OCI-M2 (cell line): ENCODE measurements around the gene ARRDC3.
"Not testable (repeated sequence)": the region's sequence is repeated elsewhere in the genome, so short reads cannot be mapped to it uniquely, and the experiment has no call there.

ENCODE experiments used
- DNase-seq: peaks from one replicate; lab custom pipeline; 2025; ENCODE audit not compliant: unreplicated experiment; lab: John Stamatoyannopoulos, UW

ARRDC3 gene

DNA sequence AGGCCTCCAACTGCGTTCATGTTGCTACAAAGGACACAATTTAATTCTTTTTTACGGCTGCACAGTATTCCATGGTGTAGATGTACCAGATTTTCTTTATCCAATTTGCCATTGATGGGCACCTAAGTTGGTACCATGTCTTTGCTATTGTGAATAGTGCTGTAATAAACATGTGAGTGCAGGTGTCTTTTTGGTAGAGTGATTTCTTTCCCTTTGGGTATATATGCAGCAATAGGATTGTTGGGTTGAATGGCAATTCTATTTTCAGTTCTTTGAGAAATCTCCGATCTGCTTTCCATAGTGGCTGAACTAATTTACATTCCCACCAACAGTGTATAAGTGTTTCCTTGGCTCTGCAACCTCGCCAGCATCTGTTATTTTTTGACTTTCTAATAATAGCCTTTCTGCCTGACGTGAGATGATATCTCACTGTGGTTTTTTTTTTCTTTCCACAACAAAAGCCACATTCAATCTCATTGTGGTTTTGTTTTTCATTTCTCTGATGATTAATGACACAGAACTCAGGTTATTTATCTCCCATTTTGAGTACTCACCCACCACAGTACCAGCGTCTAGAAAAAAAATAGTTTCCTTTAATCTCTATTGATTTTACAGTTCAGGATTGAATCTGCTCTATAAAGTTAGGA is 21.9 kb downstream of the ARRDC3 start:
- DNase-seq = no peak

DNA sequence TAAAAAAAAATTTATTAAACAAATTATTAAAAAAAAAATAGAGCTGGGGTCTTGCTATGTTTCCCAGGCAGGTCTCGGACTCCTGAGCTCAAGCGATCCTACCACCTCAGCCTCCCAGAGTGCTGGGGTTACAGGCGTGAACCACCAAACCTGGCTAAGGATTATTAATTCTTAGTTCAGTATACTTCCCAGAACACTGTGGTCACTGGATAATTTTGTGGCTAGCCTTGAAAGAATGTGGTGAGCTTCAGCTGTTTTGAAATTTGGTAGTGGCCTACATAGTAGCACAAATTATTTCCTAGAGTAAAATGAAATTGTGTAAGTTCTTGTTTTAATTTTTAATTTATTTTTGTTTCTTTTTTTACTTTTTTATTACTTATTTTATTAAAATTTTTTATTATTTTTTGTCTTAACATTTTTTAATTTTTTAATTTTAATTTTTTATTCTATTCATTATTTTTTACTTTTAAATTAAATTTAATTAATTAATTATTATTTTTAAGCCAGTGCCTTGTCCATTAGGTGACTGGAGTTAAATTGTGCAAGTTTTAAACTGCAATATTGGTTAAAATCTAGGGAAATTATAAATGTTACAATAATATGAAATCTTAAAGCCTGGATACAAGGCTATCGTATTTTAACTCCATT is 23.0 kb downstream of the ARRDC3 start:
- no peak for DNase-seq

- no peak for DNase-seq
Measured at GRCh38 chr5:91357806-91358205, 25.3 kb downstream of the ARRDC3 start.

- DNase-seq = no peak
Measured at GRCh38 chr5:91357012-91357634, 26.0 kb downstream of the ARRDC3 start.

DNA sequence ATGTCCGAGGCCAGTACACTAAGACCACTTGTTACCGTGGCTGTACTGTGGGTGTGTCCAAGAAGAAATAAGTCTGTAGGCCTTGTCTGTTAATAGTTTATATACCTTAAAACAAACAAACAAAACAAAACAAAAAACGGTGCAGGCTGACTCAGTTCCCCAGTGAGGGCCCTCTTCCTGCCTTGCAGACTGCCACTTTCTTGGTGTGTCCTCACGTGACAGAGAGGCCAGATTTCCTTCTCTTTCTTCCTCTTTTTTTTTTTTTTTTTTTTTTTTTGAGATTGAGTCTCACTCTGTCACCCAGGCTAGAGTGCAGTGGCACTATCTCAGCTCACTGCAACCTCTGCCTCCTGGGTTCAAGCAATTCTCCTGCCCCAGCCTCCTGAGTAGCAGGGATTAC is 28.2 kb downstream of the ARRDC3 start:
- not testable (repeated sequence) for DNase-seq

DNA sequence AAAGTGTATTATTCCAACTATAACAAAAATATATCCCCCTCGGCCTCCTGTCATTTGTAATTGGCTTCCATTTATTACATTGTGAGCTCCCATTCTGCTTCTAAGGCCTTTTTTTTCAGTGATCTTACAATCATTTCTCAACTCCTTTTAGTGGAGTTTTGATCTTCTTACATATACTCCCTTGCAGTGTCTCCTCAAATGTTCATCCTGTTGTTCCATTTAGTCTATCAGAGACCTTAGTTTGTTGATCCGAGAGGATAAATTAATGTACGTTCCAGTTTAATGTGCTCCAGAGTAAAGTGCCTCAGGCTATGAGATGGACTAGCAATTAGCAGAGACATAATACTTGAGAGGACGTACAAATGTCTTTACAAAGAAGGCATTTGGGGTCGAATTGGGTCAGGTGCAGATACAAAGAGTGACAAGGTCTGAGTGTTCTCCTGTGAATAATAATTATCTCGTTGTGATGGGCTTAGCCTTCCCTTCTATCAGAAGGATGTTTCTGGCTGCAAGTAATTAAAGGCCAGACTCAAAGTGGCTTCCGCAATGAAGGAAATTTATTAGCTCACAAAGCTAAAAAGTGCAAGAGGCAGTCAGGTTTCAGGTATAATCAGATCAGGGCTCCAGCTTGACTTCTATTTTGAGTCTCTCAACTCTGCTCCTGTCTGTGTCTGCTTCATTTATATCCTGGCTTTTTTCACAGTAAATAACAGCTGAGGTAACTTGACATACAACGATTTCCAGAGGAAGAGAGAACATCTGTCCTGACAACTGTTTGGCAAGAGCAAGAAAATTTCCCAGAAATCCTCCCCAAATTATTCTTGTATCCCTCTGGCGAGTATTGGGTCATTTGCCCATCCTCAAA is 30.1 kb downstream of the ARRDC3 start:
- DNase-seq = no peak

GRCh38 chr5:91345461-91345860 is 37.7 kb downstream of the ARRDC3 start:
- DNase-seq = no peak

DNA sequence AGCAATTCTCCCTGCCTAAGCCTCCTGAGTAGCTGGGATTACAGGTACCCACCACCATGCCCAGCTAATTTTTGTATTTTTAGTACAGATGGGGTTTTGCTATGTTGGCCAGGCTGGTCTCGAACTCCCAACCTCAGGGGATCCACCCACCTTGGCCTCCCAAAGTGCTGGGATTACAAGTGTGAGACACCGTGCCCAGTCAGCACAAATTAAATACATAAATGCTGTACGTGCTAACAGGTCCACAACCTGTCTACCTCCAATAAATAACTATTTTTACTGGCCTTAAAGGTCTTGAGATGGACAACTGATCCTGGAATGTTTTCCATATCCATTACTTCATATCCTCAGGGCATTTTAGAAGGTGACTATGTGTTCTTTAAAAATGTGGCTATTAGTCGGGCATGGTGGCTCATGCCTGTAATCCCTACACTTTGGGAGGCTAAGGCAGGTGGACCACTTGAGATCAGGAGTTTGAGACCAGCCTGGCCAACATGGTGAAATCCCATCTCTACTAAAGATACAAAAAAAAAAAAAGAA is 38.4 kb downstream of the ARRDC3 start:
- not testable (repeated sequence) for DNase-seq

- no peak for DNase-seq
Measured at GRCh38 chr5:91343916-91344315, 39.2 kb downstream of the ARRDC3 start.

GRCh38 chr5:91342931-91343330 is 40.2 kb downstream of the ARRDC3 start:
- DNase-seq = not testable (repeated sequence)

- DNase-seq = no peak
Measured at GRCh38 chr5:91341154-91341553, 42.0 kb downstream of the ARRDC3 start.

- no peak for DNase-seq
Measured at GRCh38 chr5:91340532-91340931, 42.6 kb downstream of the ARRDC3 start.

DNA sequence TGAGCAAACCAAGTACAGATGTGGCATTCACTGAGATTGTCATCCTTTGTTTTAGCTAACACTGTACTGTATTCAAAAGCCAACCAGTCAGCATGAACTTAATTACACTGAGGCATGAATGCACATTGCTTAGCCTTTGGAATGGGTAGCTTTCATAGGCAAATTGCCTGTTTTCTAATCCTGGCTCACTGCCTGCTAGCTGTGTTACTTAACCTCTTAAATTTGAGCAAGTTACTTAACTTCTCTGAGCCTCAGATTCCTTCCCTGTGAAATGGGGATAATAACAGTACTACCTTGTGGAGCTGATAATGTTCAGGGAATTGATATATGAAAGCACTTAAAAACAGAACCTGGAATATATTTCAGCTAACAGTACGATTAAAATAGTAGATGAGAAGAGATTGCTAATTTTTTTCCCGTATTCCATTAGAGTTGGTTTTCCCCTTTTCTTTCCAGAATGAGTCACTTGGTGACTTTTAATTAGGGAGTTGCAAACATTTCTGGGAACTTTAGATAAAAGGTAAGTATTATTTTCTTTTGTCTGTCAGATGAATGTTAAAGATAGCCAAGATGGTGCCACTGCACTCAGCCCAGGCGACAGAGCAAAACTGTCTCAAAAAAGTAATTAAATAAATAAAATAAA is 43.9 kb downstream of the ARRDC3 start:
- DNase-seq = no peak

- peak; percentile 15 for DNase-seq
Measured at GRCh38 chr5:91332267-91333045, 50.7 kb downstream of the ARRDC3 start.

DNA sequence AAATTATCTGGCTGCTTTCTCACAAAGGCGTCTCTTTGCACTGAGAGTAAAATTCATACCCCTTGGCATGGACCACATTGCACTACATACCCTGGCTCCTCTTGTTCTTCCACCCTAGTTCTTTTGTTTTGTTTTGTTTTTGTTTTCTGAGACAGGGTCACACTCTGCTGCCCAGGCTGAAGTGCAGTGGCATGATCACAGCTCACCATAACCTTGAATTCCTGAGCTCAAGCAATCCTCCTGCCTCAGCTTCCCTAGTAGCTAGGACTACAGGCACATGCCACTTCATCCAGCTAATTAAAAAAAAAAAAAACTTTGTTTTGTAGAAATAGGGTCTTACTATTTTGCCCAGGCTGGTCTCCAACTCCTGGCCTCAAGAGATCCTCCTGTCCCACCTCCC is 51.4 kb downstream of the ARRDC3 start:
- no peak for DNase-seq

DNA sequence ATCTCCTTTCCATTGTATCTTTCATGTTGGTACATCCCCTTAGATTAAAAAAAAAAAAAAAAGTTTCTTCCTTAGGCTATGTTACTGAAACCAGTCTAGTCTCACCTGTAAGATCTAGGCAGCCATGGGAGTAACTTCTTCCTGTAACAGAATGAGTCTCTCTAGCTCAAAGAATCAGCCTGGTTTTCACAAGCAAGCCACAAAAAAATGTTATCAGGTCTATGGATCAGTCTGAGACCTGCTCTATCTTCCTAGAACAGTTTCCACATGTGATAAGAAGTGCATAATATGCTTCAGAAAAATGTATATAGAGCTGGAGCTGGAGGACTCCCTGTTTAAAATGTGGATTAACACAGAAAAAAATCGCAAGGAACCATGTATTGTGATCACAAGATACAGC is 53.8 kb downstream of the ARRDC3 start:
- DNase-seq = no peak

DNA sequence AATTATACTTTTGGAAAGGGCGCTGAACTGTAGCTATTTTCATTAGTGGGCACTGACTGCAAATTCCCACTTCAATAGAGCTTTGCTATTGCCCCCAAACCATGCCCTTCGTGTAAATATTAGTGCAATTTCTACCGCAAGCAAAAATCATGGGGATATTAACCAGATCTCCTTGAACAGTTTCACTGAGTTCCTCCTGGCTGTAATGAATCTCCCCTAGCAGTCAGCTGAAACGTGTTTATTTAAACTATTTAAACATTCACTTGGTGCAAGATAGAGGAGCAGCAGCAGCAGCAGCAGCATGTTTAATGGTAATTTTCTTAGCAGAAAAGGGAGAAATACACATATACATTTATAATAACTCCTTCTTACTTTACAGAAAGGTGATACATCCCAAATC is 54.4 kb downstream of the ARRDC3 start:
- DNase-seq = no peak

DNA sequence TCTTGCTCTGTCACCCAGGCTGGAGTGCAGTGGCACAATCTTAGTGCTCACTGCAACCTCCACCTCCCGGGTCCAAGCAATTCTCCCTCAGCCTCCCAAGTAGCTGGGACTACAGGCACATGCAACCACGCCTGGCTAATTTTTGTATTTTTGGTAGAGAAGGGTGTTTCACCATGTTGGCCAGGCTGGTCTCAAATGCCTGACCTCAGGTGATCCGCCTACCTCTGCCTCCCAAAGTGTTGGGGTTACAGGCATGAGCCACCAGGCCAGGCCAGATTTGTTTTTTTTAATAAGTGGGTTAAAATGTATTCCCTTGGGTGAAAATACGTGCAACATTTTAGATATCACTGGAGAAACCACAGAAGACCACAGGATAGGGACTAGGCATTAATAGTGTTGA is 60.1 kb downstream of the ARRDC3 start:
- DNase-seq = not testable (repeated sequence)

GRCh38 chr5:91319667-91320066 is 63.5 kb downstream of the ARRDC3 start:
- DNase-seq = no peak

GRCh38 chr5:91318724-91319123 is 64.4 kb downstream of the ARRDC3 start:
- no peak for DNase-seq
